Mesothelial cell of epicardium (in vitro differentiated cells): ENCODE data around the gene INO80E. TPM values are rescaled to one million over a fixed set of nuclear protein-coding genes. Genes with fewer than 3 reads are reported as not detected.

ENCODE experiments used
- DNase-seq, 2 experiments: peaks; one replicate each; pipeline ENCODE4 v3.0.0; 2021; ENCODE audit warnings: low spot score in 2 of 2; ENCODE audit not compliant: unreplicated experiment in 2 of 2
- H3K27ac Mint-ChIP-seq: 2 replicates; pipeline ENCODE4 v1.8.0; 2021; ENCODE audit warnings: mixed read lengths
- H3K27me3 Mint-ChIP-seq: 2 replicates; pipeline ENCODE4 v1.8.0; 2021; ENCODE audit warnings: low read depth, mixed read lengths
- H3K36me3 Mint-ChIP-seq: 2 replicates; pipeline ENCODE4 v1.8.0; 2021; ENCODE audit warnings: mixed read lengths
- H3K4me1 Mint-ChIP-seq: 2 replicates; pipeline ENCODE4 v1.8.0; 2021; ENCODE audit warnings: mixed read lengths
- H3K4me3 Mint-ChIP-seq: 2 replicates; pipeline ENCODE4 v1.8.0; 2021; ENCODE audit warnings: mild to moderate bottlenecking, moderate library complexity, mixed read lengths
- H3K9me3 Mint-ChIP-seq: 2 replicates; pipeline ENCODE4 v1.8.0; 2021; ENCODE audit warnings: mixed read lengths
- total RNA-seq: library from RNA; stranded (reverse); gene quantifications from 3 replicates; pipeline ENCODE4 v1.2.1, GENCODE V29; 2021
- TF ChIP-seq, protein P1 (sequence below): fragments of 200-600 bp; sonication (generic); IDR thresholded peaks from one replicate; pipeline ENCODE4 v1.5.0; 2021; ENCODE audit warnings: antibody characterized with exemption; ENCODE audit not compliant: unreplicated experiment

The INO80E gene, protein sequence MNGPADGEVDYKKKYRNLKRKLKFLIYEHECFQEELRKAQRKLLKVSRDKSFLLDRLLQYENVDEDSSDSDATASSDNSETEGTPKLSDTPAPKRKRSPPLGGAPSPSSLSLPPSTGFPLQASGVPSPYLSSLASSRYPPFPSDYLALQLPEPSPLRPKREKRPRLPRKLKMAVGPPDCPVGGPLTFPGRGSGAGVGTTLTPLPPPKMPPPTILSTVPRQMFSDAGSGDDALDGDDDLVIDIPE
- 60.2 to 62.9 TPM (median 62.0 TPM) in 3 replicates for total RNA-seq

DNA sequence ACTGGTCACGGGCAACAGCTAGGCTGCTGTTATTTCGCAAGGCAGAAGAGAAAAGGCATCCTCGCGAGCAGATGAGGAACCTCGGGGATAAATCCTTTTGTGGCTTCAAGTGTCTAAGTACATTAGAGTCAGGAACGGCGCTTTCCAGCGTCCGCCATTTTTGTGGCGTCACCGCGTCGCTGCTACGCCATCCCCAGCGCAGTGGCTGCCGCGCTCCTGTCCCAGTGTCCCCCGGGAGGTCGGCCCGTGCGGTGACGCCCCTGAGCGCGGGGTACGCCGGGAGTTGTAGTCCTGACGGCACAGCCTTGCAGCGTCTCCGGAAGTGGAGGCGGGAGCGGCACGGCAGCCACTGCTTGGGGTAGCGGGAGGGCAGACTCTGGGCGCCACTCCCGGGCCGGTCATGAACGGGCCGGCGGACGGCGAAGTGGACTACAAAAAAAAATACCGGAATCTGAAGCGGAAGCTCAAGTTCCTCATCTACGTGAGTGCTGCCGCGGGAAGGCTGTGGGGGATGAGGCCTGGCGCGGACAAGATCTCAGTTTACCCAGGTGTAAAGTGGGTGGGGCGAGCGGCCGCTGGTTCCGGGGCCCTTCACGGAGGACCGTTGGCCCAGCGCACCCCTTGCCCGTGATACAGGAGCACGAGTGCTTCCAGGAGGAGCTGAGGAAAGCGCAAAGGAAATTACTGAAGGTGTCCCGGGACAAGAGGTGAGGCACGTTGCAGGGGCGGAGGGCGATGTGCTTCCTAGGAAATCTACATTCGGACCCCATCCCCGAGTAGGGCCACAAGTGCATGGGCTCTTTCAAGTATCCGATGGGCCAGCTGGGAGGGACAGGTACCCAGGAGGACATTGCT lies at the start of gene INO80E:
Gene INO80E, plus strand, starts transcription at position 331 of the 855 bp plus-strand sequence. Its CDS starts 70 bp downstream, at position 401.
- Mint-ChIP-seq H3K27ac (peak within 1 kb of the TSS; percentile 98), H3K9me3 (no peaks in the 10 kb centered on the region), H3K4me1 (peaks cover 20% of the 10 kb centered on the region), H3K4me3 (peak within 1 kb of the TSS; percentile 99), H3K36me3 (no peaks in the 10 kb centered on the region), H3K27me3 (no peaks in the 10 kb centered on the region)
- DNase-seq, result peak; percentile 96 to 97
- TF ChIP-seq, protein P1, sequence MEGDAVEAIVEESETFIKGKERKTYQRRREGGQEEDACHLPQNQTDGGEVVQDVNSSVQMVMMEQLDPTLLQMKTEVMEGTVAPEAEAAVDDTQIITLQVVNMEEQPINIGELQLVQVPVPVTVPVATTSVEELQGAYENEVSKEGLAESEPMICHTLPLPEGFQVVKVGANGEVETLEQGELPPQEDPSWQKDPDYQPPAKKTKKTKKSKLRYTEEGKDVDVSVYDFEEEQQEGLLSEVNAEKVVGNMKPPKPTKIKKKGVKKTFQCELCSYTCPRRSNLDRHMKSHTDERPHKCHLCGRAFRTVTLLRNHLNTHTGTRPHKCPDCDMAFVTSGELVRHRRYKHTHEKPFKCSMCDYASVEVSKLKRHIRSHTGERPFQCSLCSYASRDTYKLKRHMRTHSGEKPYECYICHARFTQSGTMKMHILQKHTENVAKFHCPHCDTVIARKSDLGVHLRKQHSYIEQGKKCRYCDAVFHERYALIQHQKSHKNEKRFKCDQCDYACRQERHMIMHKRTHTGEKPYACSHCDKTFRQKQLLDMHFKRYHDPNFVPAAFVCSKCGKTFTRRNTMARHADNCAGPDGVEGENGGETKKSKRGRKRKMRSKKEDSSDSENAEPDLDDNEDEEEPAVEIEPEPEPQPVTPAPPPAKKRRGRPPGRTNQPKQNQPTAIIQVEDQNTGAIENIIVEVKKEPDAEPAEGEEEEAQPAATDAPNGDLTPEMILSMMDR, result no peak

DNA sequence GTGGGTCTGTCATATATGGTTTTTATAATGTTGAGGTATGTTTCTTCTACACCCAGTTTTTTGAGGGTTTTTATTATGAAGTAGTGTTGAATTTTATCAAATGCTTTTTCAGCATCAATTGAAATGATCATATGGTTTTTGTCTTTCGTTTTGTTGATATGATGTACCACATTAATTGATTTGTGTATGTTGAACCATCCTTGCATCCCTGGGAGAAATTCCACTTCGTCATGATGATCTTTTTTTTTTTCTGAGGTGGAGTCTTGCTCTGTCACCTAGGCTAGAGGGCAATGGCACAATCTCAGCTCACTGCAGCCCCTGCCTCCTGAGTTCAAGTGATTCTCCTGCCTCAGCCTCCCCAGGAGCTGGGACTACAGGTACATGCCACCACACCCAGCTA lies 48.1 kb upstream of the INO80E start:
- H3K4me3 Mint-ChIP-seq, result no peak overlapping the region
- no peak for DNase-seq
- no peaks in the 10 kb centered on the region for H3K36me3 Mint-ChIP-seq
- TF ChIP-seq, protein P1, result no peak
- H3K27me3 Mint-ChIP-seq, result no peaks in the 10 kb centered on the region
- H3K4me1 Mint-ChIP-seq, result peaks cover 16% of the 10 kb centered on the region
- peaks cover 13% of the 10 kb centered on the region for H3K9me3 Mint-ChIP-seq
- H3K27ac Mint-ChIP-seq, result no peak overlapping the region

DNA sequence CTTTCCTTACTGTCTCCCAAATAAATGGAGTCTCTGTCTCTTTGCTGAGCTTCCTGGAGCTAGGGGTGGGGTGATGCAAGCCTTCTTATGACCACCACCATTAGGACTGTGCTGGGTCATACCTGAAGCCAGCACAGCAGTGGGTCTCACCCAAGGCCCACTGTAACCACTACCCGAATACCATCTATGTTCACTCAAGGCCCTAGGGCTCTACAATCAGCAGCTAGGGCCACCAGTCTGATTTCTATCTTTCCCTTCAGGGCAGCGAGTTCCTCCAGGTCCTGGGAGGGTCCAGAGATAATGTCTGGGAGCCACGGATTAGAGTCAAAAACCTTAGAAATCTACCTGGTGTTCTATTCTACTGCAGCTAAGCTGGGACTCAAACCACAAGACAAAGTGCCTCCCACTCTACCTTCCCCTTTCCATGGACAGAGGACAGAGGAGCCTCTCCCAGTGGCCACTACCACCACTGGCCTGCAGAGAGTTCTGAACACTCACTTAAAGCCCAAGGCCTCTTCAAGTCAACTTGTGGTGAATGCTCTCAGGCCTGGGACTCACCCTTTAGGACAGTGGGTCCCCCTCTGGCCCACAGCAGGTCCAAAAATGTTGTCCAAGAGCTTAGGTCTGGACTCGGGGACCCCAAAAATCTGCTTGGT lies 45.1 kb upstream of the INO80E start:
- TF ChIP-seq, protein P1, result no peak
- no peaks in the 10 kb centered on the region for H3K27me3 Mint-ChIP-seq
- H3K4me1 Mint-ChIP-seq, result no peaks in the 10 kb centered on the region
- no peak overlapping the region for H3K4me3 Mint-ChIP-seq
- DNase-seq, result no peak
- no peak overlapping the region for H3K27ac Mint-ChIP-seq
- no peaks in the 10 kb centered on the region for H3K36me3 Mint-ChIP-seq
- H3K9me3 Mint-ChIP-seq, result peaks cover 13% of the 10 kb centered on the region

DNA sequence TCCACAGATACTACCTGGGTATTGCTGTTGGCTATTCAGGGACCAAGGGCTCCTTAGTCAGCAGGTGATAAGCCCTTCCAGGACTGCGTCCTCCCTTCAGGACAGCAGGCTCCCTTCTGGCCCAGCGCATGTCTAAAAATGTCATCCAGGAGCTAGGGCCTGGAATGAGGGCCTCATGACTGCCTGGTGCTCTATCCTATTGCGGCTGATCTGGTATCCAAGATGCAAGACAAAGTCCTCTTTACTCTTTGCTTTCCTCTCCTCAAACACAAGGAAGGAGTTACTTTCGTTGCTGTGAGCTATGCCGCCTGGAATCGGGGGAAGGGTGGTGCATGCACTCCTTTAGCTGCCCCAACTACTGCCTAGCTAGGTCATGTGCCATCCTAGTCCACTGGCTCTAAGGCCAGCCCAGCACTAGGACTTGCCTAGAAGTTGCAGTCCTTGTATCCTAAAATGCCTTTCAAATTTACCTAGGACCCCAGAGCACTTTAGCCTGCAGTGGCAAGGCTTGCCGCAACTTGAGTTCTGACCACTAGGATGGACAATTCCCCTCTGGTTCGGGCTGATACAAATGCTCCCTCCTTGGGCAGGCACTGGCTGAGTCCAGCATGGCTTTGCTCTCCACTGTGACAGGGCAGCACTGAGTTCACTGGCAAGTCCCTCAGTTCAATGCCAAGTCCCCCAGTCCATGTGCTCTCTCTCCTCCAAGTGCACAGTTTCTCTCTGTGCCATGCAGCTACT lies 44.2 kb upstream of the INO80E start:
- H3K27me3 Mint-ChIP-seq, result no peaks in the 10 kb centered on the region
- H3K36me3 Mint-ChIP-seq, result no peaks in the 10 kb centered on the region
- H3K27ac Mint-ChIP-seq, result no peak overlapping the region
- TF ChIP-seq, protein P1, result no peak
- H3K4me1 Mint-ChIP-seq, result no peaks in the 10 kb centered on the region
- H3K4me3 Mint-ChIP-seq, result no peak overlapping the region
- no peak for DNase-seq
- peaks cover 13% of the 10 kb centered on the region for H3K9me3 Mint-ChIP-seq

DNA sequence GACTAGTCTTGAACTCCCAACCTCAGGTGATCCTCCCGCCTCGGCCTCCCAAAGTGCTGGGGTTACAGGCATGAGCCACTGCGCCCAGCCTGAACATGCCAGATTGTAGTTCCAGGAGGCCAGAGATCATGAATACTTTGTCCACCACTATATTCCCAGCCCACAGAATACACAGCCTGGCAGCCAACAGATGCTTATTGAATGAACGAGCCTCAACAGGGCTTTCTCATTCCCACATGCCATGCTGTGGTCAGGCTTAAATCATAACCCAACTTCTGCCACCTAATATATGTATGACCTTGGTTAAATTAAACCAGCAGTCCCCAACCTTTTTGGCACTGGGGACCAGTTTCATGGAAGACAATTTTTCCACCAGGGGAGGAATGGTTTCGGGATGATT lies 37.3 kb upstream of the INO80E start:
- H3K27ac Mint-ChIP-seq, result no peak overlapping the region
- H3K4me3 Mint-ChIP-seq, result no peak overlapping the region
- H3K9me3 Mint-ChIP-seq, result no peaks in the 10 kb centered on the region
- peaks cover 3% of the 10 kb centered on the region for H3K36me3 Mint-ChIP-seq
- no peaks in the 10 kb centered on the region for H3K27me3 Mint-ChIP-seq
- DNase-seq, result no peak
- TF ChIP-seq, protein P1, result no peak
- peaks cover 12% of the 10 kb centered on the region for H3K4me1 Mint-ChIP-seq
